Liver (tissue), 9 donors: Measurements from ENCODE around the gene HPS1. TPM values are rescaled to one million over a fixed set of nuclear protein-coding genes. Genes with fewer than 3 reads are reported as not detected.

ENCODE experiments used
- DNase-seq: peaks from one replicate; pipeline ENCODE4 v3.0.0-alpha.2; 2017; ENCODE audit warnings: low spot score
- H3K27ac ChIP-seq, 2 donors: one replicate each; pipeline ENCODE4 v1.7.0; 2013; ENCODE audit warnings: inconsistent platforms in 2 of 2, low read length in 2 of 2, control low read depth in 1 of 2, low read depth in 1 of 2, mild to moderate bottlenecking in 1 of 2
- H3K27me3 ChIP-seq, 4 donors: one replicate each; pipeline versions ENCODE4 v1.6.1 to v1.7.0; 2013; ENCODE audit warnings: low read length in 3 of 4, inconsistent platforms in 1 of 4, mild to moderate bottlenecking in 1 of 4, moderate library complexity in 1 of 4; ENCODE audit not compliant: control insufficient read depth in 4 of 4, insufficient read depth in 4 of 4
- H3K36me3 ChIP-seq, 4 donors: one replicate each; pipeline versions ENCODE4 v1.6.1 to v1.7.0; 2013; ENCODE audit warnings: low read length in 3 of 4, mild to moderate bottlenecking in 3 of 4, low read depth in 1 of 4, moderate library complexity in 1 of 4; ENCODE audit not compliant: control insufficient read depth in 4 of 4, insufficient read depth in 3 of 4
- H3K4me1 ChIP-seq, 4 donors: one replicate each; pipeline versions ENCODE4 v1.6.1 to v1.7.0; 2013; ENCODE audit warnings: low read length in 3 of 4, mild to moderate bottlenecking in 3 of 4, moderate library complexity in 1 of 4; ENCODE audit not compliant: control insufficient read depth in 4 of 4, insufficient read depth in 4 of 4
- H3K4me3 ChIP-seq, 3 donors: one replicate each; pipeline versions ENCODE4 v1.6.1 to v1.7.0; 2013; ENCODE audit warnings: low read length in 3 of 3, control low read depth in 1 of 3, low read depth in 1 of 3, mild to moderate bottlenecking in 1 of 3
- H3K9ac ChIP-seq, 2 donors: one replicate each; pipeline ENCODE4 v1.7.0; 2013; ENCODE audit warnings: low read length in 2 of 2, mild to moderate bottlenecking in 2 of 2, moderate library complexity in 2 of 2, control low read depth in 1 of 2, low read depth in 1 of 2
- H3K9me3 ChIP-seq, 4 donors: one replicate each; pipeline versions ENCODE4 v1.6.1 to v1.7.0; 2013; ENCODE audit warnings: low read length in 3 of 4; ENCODE audit not compliant: control insufficient read depth in 4 of 4
- EGR1 ChIP-seq, 2 donors: IDR thresholded peaks; 2 replicates each; pipeline ENCODE4 v1.6.1; 2016 to 2018; ENCODE audit warnings: antibody characterized with exemption in 2 of 2, low read depth in 2 of 2
- FOXA1 ChIP-seq: IDR thresholded peaks from 2 replicates; pipeline ENCODE4 v1.6.1; 2016; ENCODE audit warnings: antibody characterized with exemption
- FOXA2 ChIP-seq: IDR thresholded peaks from 2 replicates; pipeline ENCODE4 v1.6.1; 2016; ENCODE audit warnings: antibody characterized with exemption
- GABPA ChIP-seq, 2 donors: IDR thresholded peaks in 1 of 2; conservative IDR thresholded peaks in 1 of 2; 2 replicates each; pipeline ENCODE4 v1.6.1; 2016; ENCODE audit warnings: antibody characterized with exemption in 2 of 2, mild to moderate bottlenecking in 1 of 2, moderate library complexity in 1 of 2
- HNF4A ChIP-seq, 2 donors: conservative IDR thresholded peaks; 2 replicates each; pipeline ENCODE4 v1.6.1; 2016; ENCODE audit warnings: antibody characterized with exemption in 2 of 2, mild to moderate bottlenecking in 2 of 2
- HNF4G ChIP-seq: IDR thresholded peaks from 2 replicates; pipeline ENCODE4 v1.6.1; 2016; ENCODE audit warnings: antibody characterized with exemption
- JUND ChIP-seq, 2 donors: IDR thresholded peaks; 2 replicates each; pipeline ENCODE4 v1.6.1; 2016; ENCODE audit warnings: antibody characterized with exemption in 2 of 2
- NR2F2 ChIP-seq: IDR thresholded peaks from 2 replicates; pipeline ENCODE4 v1.6.1; 2016; ENCODE audit warnings: antibody characterized with exemption
- RAD21 ChIP-seq, 2 donors: IDR thresholded peaks; 2 replicates each; pipeline ENCODE4 v1.6.1; 2016; ENCODE audit warnings: antibody characterized with exemption in 2 of 2, mild to moderate bottlenecking in 2 of 2
- RXRA ChIP-seq, 2 donors: IDR thresholded peaks; 2 replicates each; pipeline ENCODE4 v1.6.1; 2017 to 2018; ENCODE audit warnings: antibody characterized with exemption in 2 of 2, mild to moderate bottlenecking in 1 of 2
- TAF1 ChIP-seq: conservative IDR thresholded peaks from 2 replicates; pipeline ENCODE4 v1.6.1; 2016; ENCODE audit warnings: antibody characterized with exemption, mild to moderate bottlenecking
- YY1 ChIP-seq: IDR thresholded peaks from 2 replicates; pipeline ENCODE4 v1.6.1; 2016; ENCODE audit warnings: antibody characterized with exemption, mild to moderate bottlenecking
- WGBS: extraction: QIAGEN DNeasy Blood & Tissue Kit; methylation state at CpG from one replicate; pipeline ENCODE4 v1.1.7; 2013; 5-methylcytosine and 5-hydroxymethylcytosine counted together
- polyA plus RNA-seq, 2 donors: library from polyadenylated mRNA; stranded (reverse) in 1 of 2; unstranded in 1 of 2; fragments of 200-250 nt in 1 of 2; fragments of >200 nt in 1 of 2; fragmentation: Nextera tagmentation in 1 of 2; extraction: Ambion mirVana in 1 of 2; gene quantifications; one replicate each; pipeline versions ENCODE4 v1.2.1 to v1.2.3, GENCODE V29; 2013 to 2015
- total RNA-seq, 2 donors: library from RNA; depleted of rRNA; stranded (reverse); fragments of >200 nt; gene quantifications; one replicate each; pipeline ENCODE4 v1.2.3, GENCODE V29; 2014
- TF ChIP-seq, protein P1 (sequence below): fragments of 150-350 bp; IDR thresholded peaks from 2 replicates; pipeline ENCODE4 v1.5.1; 2017; ENCODE audit warnings: improper control_type of control experiment, low read depth, low read length; ENCODE audit not compliant: missing input control
- TF ChIP-seq, protein P2 (sequence below): IDR thresholded peaks from 2 replicates; pipeline ENCODE4 v1.6.1; 2016; ENCODE audit warnings: antibody characterized with exemption
- TF ChIP-seq, protein P3 (sequence below): IDR thresholded peaks from 2 replicates; pipeline ENCODE4 v1.6.1; 2016; ENCODE audit warnings: antibody characterized with exemption
- TF ChIP-seq, protein P4 (sequence below): IDR thresholded peaks from 2 replicates; pipeline ENCODE4 v1.6.1; 2016; ENCODE audit warnings: antibody characterized with exemption, mild to moderate bottlenecking
- TF ChIP-seq, protein P5 (sequence below): IDR thresholded peaks from 2 replicates; pipeline ENCODE4 v1.6.1; 2016; ENCODE audit warnings: antibody characterized with exemption
- donor health status: healthy.
- donor health status: healthy.
- donor health status: healthy.
- donor health status: healthy.
- donor health status: healthy.

HPS1 gene
- total and polyA plus RNA-seq, 4 donors: 19.9 to 56.7 (median 29.8) TPM

DNA sequence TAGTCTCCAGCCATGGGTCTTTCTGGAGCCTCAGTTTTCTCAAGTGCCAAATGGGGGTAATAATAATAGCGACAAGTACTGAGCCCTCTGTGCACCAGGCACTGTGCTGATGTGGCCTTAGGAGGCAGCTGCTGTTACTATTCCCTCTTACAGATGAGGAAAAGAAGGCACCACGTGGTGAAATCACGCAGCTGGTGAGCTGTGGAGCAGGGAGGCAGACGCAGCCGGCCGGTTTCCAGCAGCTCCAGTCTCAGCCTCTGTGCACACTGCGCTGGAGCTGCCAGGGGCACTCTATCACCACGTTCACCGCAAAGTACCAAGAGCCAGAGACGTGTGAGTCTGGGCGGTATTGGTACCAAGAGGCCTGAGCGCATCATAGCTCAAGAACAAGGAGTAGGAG lies 41.3 kb downstream of the HPS1 start:
- no peak overlapping the region for H3K4me3 ChIP-seq
- 96% methylated on average over 12 of the region's 12 CpGs for WGBS
- DNase-seq: no peak
- H3K9me3 ChIP-seq: no peaks in the 10 kb centered on the region
- H3K27ac ChIP-seq: no peak overlapping the region
- TF ChIP-seq NR2F2: no peak
- no peak for TF ChIP-seq JUND (IDR thresholded peaks at IDR 0.05)
- TF ChIP-seq, protein P1, sequence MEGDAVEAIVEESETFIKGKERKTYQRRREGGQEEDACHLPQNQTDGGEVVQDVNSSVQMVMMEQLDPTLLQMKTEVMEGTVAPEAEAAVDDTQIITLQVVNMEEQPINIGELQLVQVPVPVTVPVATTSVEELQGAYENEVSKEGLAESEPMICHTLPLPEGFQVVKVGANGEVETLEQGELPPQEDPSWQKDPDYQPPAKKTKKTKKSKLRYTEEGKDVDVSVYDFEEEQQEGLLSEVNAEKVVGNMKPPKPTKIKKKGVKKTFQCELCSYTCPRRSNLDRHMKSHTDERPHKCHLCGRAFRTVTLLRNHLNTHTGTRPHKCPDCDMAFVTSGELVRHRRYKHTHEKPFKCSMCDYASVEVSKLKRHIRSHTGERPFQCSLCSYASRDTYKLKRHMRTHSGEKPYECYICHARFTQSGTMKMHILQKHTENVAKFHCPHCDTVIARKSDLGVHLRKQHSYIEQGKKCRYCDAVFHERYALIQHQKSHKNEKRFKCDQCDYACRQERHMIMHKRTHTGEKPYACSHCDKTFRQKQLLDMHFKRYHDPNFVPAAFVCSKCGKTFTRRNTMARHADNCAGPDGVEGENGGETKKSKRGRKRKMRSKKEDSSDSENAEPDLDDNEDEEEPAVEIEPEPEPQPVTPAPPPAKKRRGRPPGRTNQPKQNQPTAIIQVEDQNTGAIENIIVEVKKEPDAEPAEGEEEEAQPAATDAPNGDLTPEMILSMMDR: no peak
- no peak for TF ChIP-seq HNF4A (conservative IDR thresholded peaks at IDR 0.05)
- TF ChIP-seq HNF4G: no peak
- no peak for TF ChIP-seq GABPA (IDR thresholded peaks at IDR 0.05 in 1 of 2, conservative IDR thresholded peaks at IDR 0.05 in 1 of 2)
- TF ChIP-seq FOXA1: no peak
- no peak for TF ChIP-seq EGR1 (IDR thresholded peaks at IDR 0.05; ENCODE audit: low read depth in 2 of 2)
- TF ChIP-seq, protein P2, sequence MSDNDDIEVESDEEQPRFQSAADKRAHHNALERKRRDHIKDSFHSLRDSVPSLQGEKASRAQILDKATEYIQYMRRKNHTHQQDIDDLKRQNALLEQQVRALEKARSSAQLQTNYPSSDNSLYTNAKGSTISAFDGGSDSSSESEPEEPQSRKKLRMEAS: no peak
- TF ChIP-seq FOXA2: no peak
- TF ChIP-seq RXRA (IDR thresholded peaks at IDR 0.05): no peak
- no peak for TF ChIP-seq TAF1
- no peak for TF ChIP-seq RAD21 (IDR thresholded peaks at IDR 0.05)
- TF ChIP-seq, protein P3, sequence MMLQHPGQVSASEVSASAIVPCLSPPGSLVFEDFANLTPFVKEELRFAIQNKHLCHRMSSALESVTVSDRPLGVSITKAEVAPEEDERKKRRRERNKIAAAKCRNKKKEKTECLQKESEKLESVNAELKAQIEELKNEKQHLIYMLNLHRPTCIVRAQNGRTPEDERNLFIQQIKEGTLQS: no peak
- TF ChIP-seq, protein P4, sequence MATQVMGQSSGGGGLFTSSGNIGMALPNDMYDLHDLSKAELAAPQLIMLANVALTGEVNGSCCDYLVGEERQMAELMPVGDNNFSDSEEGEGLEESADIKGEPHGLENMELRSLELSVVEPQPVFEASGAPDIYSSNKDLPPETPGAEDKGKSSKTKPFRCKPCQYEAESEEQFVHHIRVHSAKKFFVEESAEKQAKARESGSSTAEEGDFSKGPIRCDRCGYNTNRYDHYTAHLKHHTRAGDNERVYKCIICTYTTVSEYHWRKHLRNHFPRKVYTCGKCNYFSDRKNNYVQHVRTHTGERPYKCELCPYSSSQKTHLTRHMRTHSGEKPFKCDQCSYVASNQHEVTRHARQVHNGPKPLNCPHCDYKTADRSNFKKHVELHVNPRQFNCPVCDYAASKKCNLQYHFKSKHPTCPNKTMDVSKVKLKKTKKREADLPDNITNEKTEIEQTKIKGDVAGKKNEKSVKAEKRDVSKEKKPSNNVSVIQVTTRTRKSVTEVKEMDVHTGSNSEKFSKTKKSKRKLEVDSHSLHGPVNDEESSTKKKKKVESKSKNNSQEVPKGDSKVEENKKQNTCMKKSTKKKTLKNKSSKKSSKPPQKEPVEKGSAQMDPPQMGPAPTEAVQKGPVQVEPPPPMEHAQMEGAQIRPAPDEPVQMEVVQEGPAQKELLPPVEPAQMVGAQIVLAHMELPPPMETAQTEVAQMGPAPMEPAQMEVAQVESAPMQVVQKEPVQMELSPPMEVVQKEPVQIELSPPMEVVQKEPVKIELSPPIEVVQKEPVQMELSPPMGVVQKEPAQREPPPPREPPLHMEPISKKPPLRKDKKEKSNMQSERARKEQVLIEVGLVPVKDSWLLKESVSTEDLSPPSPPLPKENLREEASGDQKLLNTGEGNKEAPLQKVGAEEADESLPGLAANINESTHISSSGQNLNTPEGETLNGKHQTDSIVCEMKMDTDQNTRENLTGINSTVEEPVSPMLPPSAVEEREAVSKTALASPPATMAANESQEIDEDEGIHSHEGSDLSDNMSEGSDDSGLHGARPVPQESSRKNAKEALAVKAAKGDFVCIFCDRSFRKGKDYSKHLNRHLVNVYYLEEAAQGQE: no peak
- no peaks in the 10 kb centered on the region for H3K4me1 ChIP-seq
- H3K9ac ChIP-seq: no peak overlapping the region
- no peaks in the 10 kb centered on the region for H3K27me3 ChIP-seq
- H3K36me3 ChIP-seq: peaks cover 0 to 11% (median 1%) of the 10 kb centered on the region in 4 donors

DNA sequence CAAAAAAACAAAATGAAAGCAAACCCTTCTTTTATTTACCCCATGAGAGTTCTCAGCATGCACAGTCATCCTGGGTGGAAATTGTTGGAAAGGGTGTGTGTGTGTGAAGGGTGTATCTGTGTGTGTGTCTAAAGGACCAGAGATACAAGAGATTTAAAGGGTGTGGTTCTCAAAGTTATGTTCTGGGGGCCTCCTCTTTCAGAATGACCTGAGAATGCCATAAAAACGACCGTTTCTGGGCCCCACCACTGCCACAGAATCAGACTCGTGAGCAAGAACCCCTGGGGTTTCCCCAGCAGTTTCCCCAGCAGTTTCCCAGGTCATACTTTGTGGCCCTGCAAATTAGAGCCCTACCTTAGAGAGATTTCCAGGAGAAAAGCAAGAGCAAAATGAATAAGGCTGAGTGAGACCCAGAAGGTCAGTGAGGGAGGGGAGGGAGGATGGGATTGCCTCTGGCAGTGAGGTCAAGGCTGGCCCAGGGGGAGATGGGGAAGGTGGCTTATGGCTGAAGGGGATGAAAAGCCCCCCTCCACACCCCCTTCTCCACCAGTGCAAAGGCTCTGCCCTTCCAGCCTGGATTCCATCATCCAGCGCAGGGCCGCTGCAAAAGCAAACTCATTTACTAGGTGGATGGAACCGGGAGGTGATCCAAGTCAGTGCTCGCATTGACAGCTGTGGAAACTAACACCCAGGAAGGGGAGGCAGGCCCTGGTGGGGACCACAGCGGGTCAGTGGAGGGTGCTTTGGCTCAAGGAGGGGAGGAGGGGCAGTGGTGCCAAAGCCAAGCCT lies 42.0 kb downstream of the HPS1 start:
- WGBS: 83% methylated on average over 8 of the region's 8 CpGs
- TF ChIP-seq, protein P3: no peak
- no peak for TF ChIP-seq NR2F2
- TF ChIP-seq, protein P5, sequence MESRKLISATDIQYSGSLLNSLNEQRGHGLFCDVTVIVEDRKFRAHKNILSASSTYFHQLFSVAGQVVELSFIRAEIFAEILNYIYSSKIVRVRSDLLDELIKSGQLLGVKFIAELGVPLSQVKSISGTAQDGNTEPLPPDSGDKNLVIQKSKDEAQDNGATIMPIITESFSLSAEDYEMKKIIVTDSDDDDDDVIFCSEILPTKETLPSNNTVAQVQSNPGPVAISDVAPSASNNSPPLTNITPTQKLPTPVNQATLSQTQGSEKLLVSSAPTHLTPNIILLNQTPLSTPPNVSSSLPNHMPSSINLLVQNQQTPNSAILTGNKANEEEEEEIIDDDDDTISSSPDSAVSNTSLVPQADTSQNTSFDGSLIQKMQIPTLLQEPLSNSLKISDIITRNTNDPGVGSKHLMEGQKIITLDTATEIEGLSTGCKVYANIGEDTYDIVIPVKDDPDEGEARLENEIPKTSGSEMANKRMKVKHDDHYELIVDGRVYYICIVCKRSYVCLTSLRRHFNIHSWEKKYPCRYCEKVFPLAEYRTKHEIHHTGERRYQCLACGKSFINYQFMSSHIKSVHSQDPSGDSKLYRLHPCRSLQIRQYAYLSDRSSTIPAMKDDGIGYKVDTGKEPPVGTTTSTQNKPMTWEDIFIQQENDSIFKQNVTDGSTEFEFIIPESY: no peak
- TF ChIP-seq, protein P4: no peak
- no peak for TF ChIP-seq JUND (IDR thresholded peaks at IDR 0.05)
- no peak for TF ChIP-seq RAD21 (IDR thresholded peaks at IDR 0.05)
- no peak for TF ChIP-seq YY1
- no peak for TF ChIP-seq FOXA1
- no peak for TF ChIP-seq HNF4A (conservative IDR thresholded peaks at IDR 0.05)
- no peak for TF ChIP-seq FOXA2
- Histone ChIP-seq H3K36me3 (peaks cover 0 to 11% (median 1%) of the 10 kb centered on the region in 4 donors), H3K4me3 (no peak overlapping the region), H3K9me3 (no peaks in the 10 kb centered on the region), H3K9ac (no peak overlapping the region), H3K4me1 (no peaks in the 10 kb centered on the region), H3K27me3 (no peaks in the 10 kb centered on the region), H3K27ac (no peak overlapping the region)
- no peak for DNase-seq
